Endothelial cell of umbilical vein (primary cell): Measurements from ENCODE around the gene CHID1. TPM values are rescaled to one million over a fixed set of nuclear protein-coding genes. Genes with fewer than 3 reads are reported as not detected.

Source experiments
- Bru-seq: library from RNA; stranded (reverse); fragments of 400-500 nt; gene quantifications from one replicate; lab custom pipeline; 2021; lab: Mats Ljungman, UMichigan
- BruChase-seq, 2 experiments: library from RNA; stranded (reverse); fragments of 400-500 nt; gene quantifications; one replicate each; lab custom pipeline; 2021; lab: Mats Ljungman, UMichigan
- BruUV-seq: library from RNA; stranded (reverse); fragments of 400-500 nt; replicated peaks from 2 replicates; lab custom pipeline; 2021; lab: Mats Ljungman, UMichigan
- CTCF ChIA-PET: fragments of 300-600, 350-600 bp; sonication (Branson Sonifier 250); formaldehyde crosslinking; loops from one replicate; lab custom pipeline; 2021; ENCODE audit warnings: antibody characterized with exemption, inconsistent platforms; lab: Charles Lee
- POLR2A ChIA-PET: fragments of 300-600, 350-600 bp; sonication (Branson Sonifier 250); formaldehyde crosslinking; loops from one replicate; lab custom pipeline; 2021; ENCODE audit warnings: antibody characterized with exemption, inconsistent platforms; lab: Charles Lee
- DNase-seq: peaks from one replicate; pipeline ENCODE4 v3.0.0-alpha.2; 2011; ENCODE audit warnings: low read depth, low spot score
- FAIRE-seq: peaks from 2 replicates; lab custom pipeline; 2011; peaks lifted over from hg19 to GRCh38; lab: Jason Lieb, UNC
- H2AFZ ChIP-seq: 2 replicates; pipeline ENCODE4 v1.6.0; 2012; ENCODE audit warnings: low read depth, low read length, control low read depth, inconsistent platforms
- H3K27ac ChIP-seq: 2 replicates; pipeline ENCODE4 v1.5.1; 2011; ENCODE audit warnings: low read depth, mild to moderate bottlenecking, control low read depth, low read length, moderate library complexity; ENCODE audit not compliant: insufficient read depth
- H3K27me3 ChIP-seq, 2 experiments: 2 replicates each; pipeline versions ENCODE4 v1.6.0 to v1.6.1; 2011; ENCODE audit warnings: low read length in 2 of 2, mixed read lengths in 1 of 2; ENCODE audit not compliant: control insufficient read depth in 2 of 2, insufficient read depth in 2 of 2
- H3K36me3 ChIP-seq, 2 experiments: 2 replicates in 1 of 2; 3 replicates in 1 of 2; pipeline ENCODE4 v1.5.1; 2011; ENCODE audit warnings: low read length in 2 of 2, mild to moderate bottlenecking in 1 of 2, moderate library complexity in 1 of 2; ENCODE audit not compliant: control insufficient read depth in 2 of 2, insufficient read depth in 2 of 2; ENCODE audit errors: extremely low read depth in 1 of 2
- H3K4me1 ChIP-seq: 3 replicates; pipeline ENCODE4 v1.5.1; 2011; ENCODE audit warnings: mild to moderate bottlenecking, low read length; ENCODE audit not compliant: control insufficient read depth, insufficient read depth; ENCODE audit errors: extremely low read depth
- H3K4me2 ChIP-seq: 2 replicates; pipeline ENCODE4 v1.6.1; 2011; ENCODE audit warnings: low read length, control low read depth, mixed read lengths; ENCODE audit not compliant: insufficient read depth
- H3K4me3 ChIP-seq, 3 experiments: fragments of 200-600 bp in 1 of 3; sonication (generic), shearing (Covaris generic) in 1 of 3; replicated peaks in 1 of 3; 2 replicates each; pipeline ENCODE4 v1.5.1; 2011 to 2016; ENCODE audit warnings: control low read depth in 3 of 3, low read length in 3 of 3, mild to moderate bottlenecking in 2 of 3, inconsistent platforms in 1 of 3, low read depth in 1 of 3, moderate library complexity in 1 of 3; ENCODE audit not compliant: insufficient read depth in 1 of 3
- H3K79me2 ChIP-seq: 2 replicates; pipeline ENCODE4 v1.6.0; 2012; ENCODE audit warnings: low read length, inconsistent platforms; ENCODE audit not compliant: control insufficient read depth, insufficient read depth
- H3K9ac ChIP-seq: replicated peaks from 2 replicates; pipeline ENCODE3; 2011; ENCODE audit warnings: low read length, control low read depth; ENCODE audit not compliant: insufficient read depth; ENCODE audit errors: extremely low read depth
- H3K9me1 ChIP-seq: replicated peaks from 3 replicates; pipeline ENCODE4 v1.6.0; 2011; ENCODE audit warnings: mild to moderate bottlenecking, low read length; ENCODE audit not compliant: control insufficient read depth, insufficient read depth; ENCODE audit errors: extremely low read depth
- H3K9me3 ChIP-seq: replicated peaks from 2 replicates; pipeline ENCODE4 v1.5.1; 2012; ENCODE audit warnings: low read length, inconsistent platforms; ENCODE audit not compliant: control insufficient read depth, insufficient read depth
- H4K20me1 ChIP-seq: replicated peaks from 2 replicates; pipeline ENCODE3; 2011; ENCODE audit warnings: mild to moderate bottlenecking, low read length; ENCODE audit not compliant: control insufficient read depth, insufficient read depth; ENCODE audit errors: extremely low read depth
- EZH2 ChIP-seq: IDR thresholded peaks from 2 replicates; pipeline ENCODE4 v1.6.1; 2012; ENCODE audit warnings: borderline replicate concordance, low read depth, mild to moderate bottlenecking, moderate library complexity, low read length, inconsistent platforms; ENCODE audit not compliant: severe bottlenecking
- FOS ChIP-seq: IDR thresholded peaks from 2 replicates; pipeline ENCODE4 v1.6.1; 2011; ENCODE audit warnings: mild to moderate bottlenecking, low read length, moderate library complexity, borderline replicate concordance; ENCODE audit not compliant: insufficient read depth
- JUN ChIP-seq: IDR thresholded peaks from 2 replicates; pipeline ENCODE4 v1.6.1; 2011; ENCODE audit warnings: borderline replicate concordance, low read depth; ENCODE audit not compliant: insufficient read length, insufficient read depth
- POLR2A ChIP-seq: IDR thresholded peaks from 2 replicates; pipeline ENCODE4 v1.6.1; 2012; ENCODE audit warnings: low read depth, mild to moderate bottlenecking, control low read depth, low read length
- POLR2AphosphoS5 ChIP-seq: IDR thresholded peaks from 2 replicates; pipeline ENCODE4 v1.6.1; 2012; ENCODE audit warnings: low read depth, mild to moderate bottlenecking, control low read depth, low read length, moderate library complexity; ENCODE audit not compliant: insufficient read depth
- dilution Hi-C: fragments of 300-500 bp; cut with MboI; formaldehyde crosslinking; loops from one replicate; pipeline ENCODE4 v1.15.0; 2019; ENCODE audit warnings: low sequenced_read_pairs; ENCODE audit not compliant: extremely low pct_ligation_motif_present
- intact Hi-C: fragments of 100-400 bp; cut with micrococcal nuclease; formaldehyde crosslinking; loops from one replicate; pipeline ENCODE4 v1.10.0; 2022
- long read RNA-seq: library from polyadenylated mRNA; stranded (forward); transcript quantifications from one replicate; pipeline ENCODE4 v2.0.0, GENCODE V29; 2021
- polyA minus RNA-seq, 3 experiments: library from RNA; depleted of rRNA, polyadenylated mRNA; stranded (reverse); fragments of >200 nt; gene quantifications; 1 replicate in 1 of 3; 2 replicates in 2 of 3; pipeline ENCODE4 v1.2.3, GENCODE V29; 2011
- polyA plus RNA-seq, 4 experiments: library from polyadenylated mRNA; depleted of rRNA in 3 of 4; stranded (reverse) in 3 of 4; unstranded in 1 of 4; fragments of >200 nt; gene quantifications; 2 replicates each; pipeline versions ENCODE4 v1.2.1 to v1.2.3, GENCODE V29; 2011 to 2012; ENCODE audit warnings: missing spikeins in 1 of 4
- total RNA-seq: library from RNA; stranded (reverse); gene quantifications from 2 replicates; pipeline ENCODE4 v1.2.3, GENCODE V29; 2021

Gene CHID1
- 86.2 and 89.8 TPM in 2 replicates for total RNA-seq
- 98.2 and 107 TPM in 2 replicates for polyA plus RNA-seq
- polyA plus RNA-seq (2011; cell fraction: cytosol; rRNA removed), result 117 and 125 TPM in 2 replicates
- 65.5 and 66.9 TPM in 2 replicates for polyA plus RNA-seq (2011; cell fraction: nucleus; rRNA removed)
- polyA plus RNA-seq (2012), result 95.2 and 134 TPM in 2 replicates
- polyA minus RNA-seq, result 75.0 and 96.4 TPM in 2 replicates
- 23.1 TPM for polyA minus RNA-seq (2011; cell fraction: cytosol; rRNA and poly(A)+ RNA removed)
- 27.8 and 31.1 TPM in 2 replicates for polyA minus RNA-seq (2011; cell fraction: nucleus; rRNA and poly(A)+ RNA removed)
- percentile 47 among the genes with signal in this experiment for Bru-seq, nascent RNA
- percentile 64 among the genes with signal in this experiment for BruChase-seq, experiment 1, labeled RNA remaining after a 6-hour chase
- BruChase-seq, experiment 2, labeled RNA remaining after a 2-hour chase, result percentile 55 among the genes with signal in this experiment
- long read RNA-seq, transcript CHID1-203 (14 exons, 1,477 nt), result minor isoform, 19 of 281 reads
- long read RNA-seq, transcript CHID1-202 (12 exons, 1,289 nt), result minor isoform, 15 of 281 reads
- long read RNA-seq, transcript CHID1-201 (13 exons, 3,374 nt), result major isoform, 141 of 281 reads
- long read RNA-seq, partial matches to known transcripts, result 21 of 281 reads
- long read RNA-seq, other reads (novel, unspliced or antisense), result 83 of 281 reads

- Histone ChIP-seq H3K9me1 (no peaks in the 10 kb centered on the region), H2AFZ (peak within 1 kb of the TSS; percentile 98), H4K20me1 (no peaks in the 10 kb centered on the region), H3K9ac (peak within 1 kb of the TSS; percentile 67), H3K27me3 (no peaks in the 10 kb centered on the region), H3K4me1 (peaks cover 8% of the 10 kb centered on the region), H3K4me3 (peak within 1 kb of the TSS; percentile 74 to 96 (median 81)), H3K4me2 (peak within 1 kb of the TSS; percentile 77), H3K79me2 (peaks cover 17% of the 10 kb centered on the region), H3K36me3 (no peaks in the 10 kb centered on the region), H3K9me3 (no peaks in the 10 kb centered on the region), H3K27ac (peak within 1 kb of the TSS; percentile 53)
- intact Hi-C loops, result loop anchor here (2.0 to 5.0 kb wide), 3 partner anchors 14 to 142 kb away; partner anchors contain the start of gene AP2A2
- dilution Hi-C loops, result no loop called here
- TF ChIP-seq POLR2AphosphoS5, result no peak
- TF ChIP-seq POLR2A, result peak; percentile 78
- DNase-seq, result peak; percentile 81
- CTCF ChIA-PET, result interaction anchor here (0.7 to 1.8 kb wide), 3 partner anchors 9 to 99 kb away, joined by 3 to 9 read pairs (median 6); no protein-coding TSS in a partner anchor
- FAIRE-seq, result peak; percentile 72
- POLR2A ChIA-PET, result no interaction called here
- BruUV-seq, result no TSS peak
Measured at GRCh38 chr11:910589-911030, at the start of gene CHID1. CHID1 (minus strand) TSS chr11:910810; CDS start chr11:904816, 5,994 bp downstream.

DNA sequence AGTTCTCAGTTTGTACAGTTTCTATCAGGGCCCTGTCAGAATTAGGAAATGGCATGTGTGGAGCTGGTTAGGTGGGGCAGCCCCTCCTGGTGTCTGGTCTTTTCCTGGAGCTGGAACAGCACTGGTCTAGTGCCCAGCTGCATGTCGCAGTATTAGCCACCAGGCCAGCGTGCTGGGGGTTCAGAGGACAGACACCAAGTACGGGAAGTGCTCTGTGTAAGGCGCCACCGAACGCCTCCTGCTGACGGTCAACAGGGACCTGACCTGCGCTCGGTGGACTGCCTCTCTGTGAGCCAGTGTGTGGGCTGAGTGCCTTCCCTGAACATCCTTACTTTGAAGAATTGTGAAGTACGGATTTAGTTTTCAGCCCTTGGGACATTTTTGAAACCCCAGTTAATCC lies 49.0 kb upstream of the CHID1 start:
- no peak for TF ChIP-seq JUN
- no peak for TF ChIP-seq EZH2
- TF ChIP-seq POLR2AphosphoS5, result no peak
- no peak for TF ChIP-seq FOS
- Histone ChIP-seq H3K4me2 (no peak overlapping the region), H3K79me2 (peaks cover 30% of the 10 kb centered on the region), H3K27ac (no peak overlapping the region), H3K36me3 (peaks cover 3 to 25% of the 10 kb centered on the region in 2 experiments), H2AFZ (no peak overlapping the region), H3K4me3 (no peak overlapping the region), H3K9me3 (no peaks in the 10 kb centered on the region), H3K27me3 (no peaks in the 10 kb centered on the region), H4K20me1 (no peaks in the 10 kb centered on the region), H3K4me1 (no peaks in the 10 kb centered on the region), H3K9me1 (no peaks in the 10 kb centered on the region), H3K9ac (no peak overlapping the region)
- no TSS peak for BruUV-seq
- ChIA-PET POLR2A (no interaction called here), CTCF (no interaction called here)
- DNase-seq (no peak), FAIRE-seq (no peak)
- dilution Hi-C loops, result no loop called here
- intact Hi-C loops, result no loop called here
